ENCODE data around the gene BUB1B. TPM values are rescaled to one million over a fixed set of nuclear protein-coding genes. Genes with fewer than 3 reads are reported as not detected.

The BUB1B gene
- polyA plus RNA-seq, 1 of the 3 experiments (the other 2 are of a cell fraction): 12.6 TPM

DNA sequence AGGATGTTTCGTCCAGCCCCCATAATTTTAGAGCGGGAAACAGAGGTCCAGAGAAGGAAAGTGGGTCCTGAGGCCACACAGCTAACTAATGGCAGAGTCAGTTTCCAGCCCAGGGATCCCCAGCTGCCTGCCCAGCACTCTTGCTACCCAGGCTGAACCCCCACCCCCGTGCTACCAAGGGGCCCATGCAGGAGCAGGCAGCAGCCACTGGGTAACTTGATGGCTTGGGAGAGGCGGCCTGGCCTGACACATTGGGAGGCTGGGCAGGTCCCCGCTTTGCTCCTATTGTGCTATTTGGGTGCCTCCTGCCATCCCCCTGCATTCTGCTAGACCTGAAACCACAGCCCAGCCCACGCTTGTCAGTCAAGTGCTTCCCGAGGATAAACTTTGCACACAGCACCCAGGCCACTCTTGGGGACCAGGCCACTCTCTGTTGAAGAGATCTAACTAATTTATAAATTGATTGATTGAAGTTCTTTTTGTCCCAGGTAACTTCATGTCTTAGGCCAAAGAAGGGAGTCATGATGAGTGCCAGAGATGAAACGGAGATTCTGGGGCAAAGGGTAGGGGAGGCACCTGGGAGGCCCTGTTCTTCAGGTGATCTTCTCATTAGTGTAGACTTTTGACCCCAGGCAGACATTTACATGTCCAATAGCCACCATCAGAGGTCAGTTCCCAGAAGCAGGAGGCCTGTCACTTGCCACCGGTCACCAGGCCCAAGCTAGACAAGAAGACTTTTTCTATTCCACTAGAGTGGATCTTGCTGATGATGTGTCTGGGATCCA lies 85.0 kb downstream of the BUB1B start:
- peaks cover 15% of the 10 kb centered on the region for H3K27me3 ChIP-seq (ENCODE audit: insufficient read depth)
- no peak overlapping the region for H3K4me2 ChIP-seq
- no peaks in the 10 kb centered on the region for H3K9me3 ChIP-seq
- H3F3A ChIP-seq (replicated peaks; ENCODE audit: insufficient read depth): peaks cover 22% of the 10 kb centered on the region
- no peaks in the 10 kb centered on the region for H3K9me2 ChIP-seq
- no peak overlapping the region for H2AFZ ChIP-seq (ENCODE audit: low read depth)
- H4K20me1 ChIP-seq (ENCODE audit: insufficient read depth): peaks cover 13% of the 10 kb centered on the region
- H3K9ac ChIP-seq: no peak overlapping the region
- peaks cover 13 to 29% of the 10 kb centered on the region in 2 experiments for H3K4me1 ChIP-seq (ENCODE audit: control insufficient read depth in 1 of 2, insufficient read depth in 2 of 2, low read depth in 1 of 2, low read length in 1 of 2)
- H3K36me3 ChIP-seq (replicated peaks in 1 of 2; ENCODE audit: control insufficient read depth in 1 of 2, insufficient read depth in 2 of 2, low read length in 1 of 2): no peaks in the 10 kb centered on the region
- no peak overlapping the region for H3K4me3 ChIP-seq (ENCODE audit: low read depth in 2 of 2, low read length in 1 of 2)
- 78% methylated on average over 8 of the region's 9 CpGs for WGBS (ENCODE audit: low lambda C conversion rate)
- H3K27ac ChIP-seq (ENCODE audit: low read depth in 2 of 2, low read length in 1 of 2): no peak overlapping the region
- POLR2A ChIA-PET: no interaction called here
- no peak for DNase-seq
- H3K79me2 ChIP-seq (ENCODE audit: insufficient read depth): no peaks in the 10 kb centered on the region
- no peak for TF ChIP-seq FOXJ3 (CRISPR knock-in tag; IDR thresholded peaks at IDR 0.05)
- TF ChIP-seq, protein P1, sequence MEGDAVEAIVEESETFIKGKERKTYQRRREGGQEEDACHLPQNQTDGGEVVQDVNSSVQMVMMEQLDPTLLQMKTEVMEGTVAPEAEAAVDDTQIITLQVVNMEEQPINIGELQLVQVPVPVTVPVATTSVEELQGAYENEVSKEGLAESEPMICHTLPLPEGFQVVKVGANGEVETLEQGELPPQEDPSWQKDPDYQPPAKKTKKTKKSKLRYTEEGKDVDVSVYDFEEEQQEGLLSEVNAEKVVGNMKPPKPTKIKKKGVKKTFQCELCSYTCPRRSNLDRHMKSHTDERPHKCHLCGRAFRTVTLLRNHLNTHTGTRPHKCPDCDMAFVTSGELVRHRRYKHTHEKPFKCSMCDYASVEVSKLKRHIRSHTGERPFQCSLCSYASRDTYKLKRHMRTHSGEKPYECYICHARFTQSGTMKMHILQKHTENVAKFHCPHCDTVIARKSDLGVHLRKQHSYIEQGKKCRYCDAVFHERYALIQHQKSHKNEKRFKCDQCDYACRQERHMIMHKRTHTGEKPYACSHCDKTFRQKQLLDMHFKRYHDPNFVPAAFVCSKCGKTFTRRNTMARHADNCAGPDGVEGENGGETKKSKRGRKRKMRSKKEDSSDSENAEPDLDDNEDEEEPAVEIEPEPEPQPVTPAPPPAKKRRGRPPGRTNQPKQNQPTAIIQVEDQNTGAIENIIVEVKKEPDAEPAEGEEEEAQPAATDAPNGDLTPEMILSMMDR (IDR thresholded peaks at IDR 0.05): no peak
- TF ChIP-seq EZH2phosphoT487 (IDR thresholded peaks at IDR 0.05; ENCODE audit: borderline replicate concordance, low read depth): no peak
- TF ChIP-seq RCOR1 (IDR thresholded peaks at IDR 0.05; ENCODE audit: low read length): no peak
- TF ChIP-seq TCF12 (IDR thresholded peaks at IDR 0.05): no peak
- no peak for TF ChIP-seq EP300 (IDR thresholded peaks at IDR 0.05; ENCODE audit: borderline replicate concordance in 1 of 2, low read depth in 1 of 2, low read length in 1 of 2)
- TF ChIP-seq JUND (IDR thresholded peaks at IDR 0.05): no peak
- no peak for TF ChIP-seq GABPA (IDR thresholded peaks at IDR 0.05; ENCODE audit: low read depth)
- no peak for TF ChIP-seq CHD2 (IDR thresholded peaks at IDR 0.05; ENCODE audit: low read length, partially characterized antibody)
- TF ChIP-seq GATA2 (CRISPR knock-in tag; IDR thresholded peaks at IDR 0.05): no peak
- TF ChIP-seq NFIC (IDR thresholded peaks at IDR 0.05; ENCODE audit: borderline replicate concordance): no peak
- no peak for TF ChIP-seq SMC3 (IDR thresholded peaks at IDR 0.05; ENCODE audit: low read depth, low read length)
- TF ChIP-seq TAF1 (IDR thresholded peaks at IDR 0.05; ENCODE audit: borderline replicate concordance, low read depth, low read length): no peak
- TF ChIP-seq FOXM1 (IDR thresholded peaks at IDR 0.05; ENCODE audit: low read depth): no peak
- CTCF ChIA-PET: interaction anchor here (1.4 to 34.5 kb wide), 4 partner anchors 9 to 28 kb away, joined by 3 to 720 read pairs (median 20); no protein-coding TSS in a partner anchor

DNA sequence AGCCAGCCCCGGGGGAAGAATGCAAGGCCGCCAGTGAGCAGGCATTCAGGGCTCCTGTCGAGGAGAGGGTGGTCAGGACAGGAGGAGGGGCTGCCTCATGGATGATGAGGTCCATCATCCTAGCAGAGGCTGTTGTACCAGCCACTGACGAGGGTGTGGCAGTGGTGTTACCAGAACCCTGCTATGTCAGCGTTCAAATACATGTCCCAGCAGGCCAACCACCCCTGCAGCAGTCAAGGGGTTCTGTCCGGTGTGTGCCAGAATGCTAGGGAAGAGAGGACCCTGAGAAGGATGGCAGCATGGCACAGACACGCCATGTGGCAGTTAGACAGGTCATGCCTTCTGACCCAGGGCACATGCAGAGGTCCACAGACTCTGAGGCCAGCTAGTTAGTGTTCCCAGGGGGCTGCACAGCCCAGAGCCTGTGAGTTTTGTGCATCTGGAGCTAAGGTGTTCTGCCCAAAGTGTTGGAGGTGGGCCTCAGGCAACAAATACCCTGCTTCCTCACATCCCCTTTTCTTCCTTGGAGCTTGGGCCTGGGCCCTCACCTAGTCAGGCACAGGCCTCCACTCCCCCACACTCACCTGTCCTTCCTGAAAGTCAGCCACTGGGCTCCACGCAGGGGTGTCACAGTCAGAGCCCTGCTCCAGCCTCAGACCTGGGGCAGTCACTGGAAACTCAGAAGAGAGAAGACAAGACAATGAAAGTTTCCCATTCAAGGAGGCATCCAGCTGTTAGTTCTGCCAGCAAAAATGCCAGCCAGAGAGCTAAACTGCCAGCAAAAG lies 85.8 kb downstream of the BUB1B start:
- Histone ChIP-seq H3K36me3 (replicated peaks in 1 of 2; ENCODE audit: control insufficient read depth in 1 of 2, insufficient read depth in 2 of 2, low read length in 1 of 2) (no peaks in the 10 kb centered on the region), H3K4me1 (ENCODE audit: control insufficient read depth in 1 of 2, insufficient read depth in 2 of 2, low read depth in 1 of 2, low read length in 1 of 2) (peaks cover 13 to 29% of the 10 kb centered on the region in 2 experiments), H3K27ac (ENCODE audit: low read depth in 2 of 2, low read length in 1 of 2) (no peak overlapping the region), H3K9ac (no peak overlapping the region), H3K27me3 (ENCODE audit: insufficient read depth) (peaks cover 15% of the 10 kb centered on the region), H3K9me2 (no peaks in the 10 kb centered on the region), H3F3A (replicated peaks; ENCODE audit: insufficient read depth) (peaks cover 22% of the 10 kb centered on the region), H2AFZ (ENCODE audit: low read depth) (no peak overlapping the region), H3K4me2 (no peak overlapping the region), H4K20me1 (ENCODE audit: insufficient read depth) (peaks cover 13% of the 10 kb centered on the region), H3K79me2 (ENCODE audit: insufficient read depth) (no peaks in the 10 kb centered on the region), H3K9me3 (no peaks in the 10 kb centered on the region), H3K4me3 (ENCODE audit: low read depth in 2 of 2, low read length in 1 of 2) (no peak overlapping the region)
- TF ChIP-seq, protein P2, sequence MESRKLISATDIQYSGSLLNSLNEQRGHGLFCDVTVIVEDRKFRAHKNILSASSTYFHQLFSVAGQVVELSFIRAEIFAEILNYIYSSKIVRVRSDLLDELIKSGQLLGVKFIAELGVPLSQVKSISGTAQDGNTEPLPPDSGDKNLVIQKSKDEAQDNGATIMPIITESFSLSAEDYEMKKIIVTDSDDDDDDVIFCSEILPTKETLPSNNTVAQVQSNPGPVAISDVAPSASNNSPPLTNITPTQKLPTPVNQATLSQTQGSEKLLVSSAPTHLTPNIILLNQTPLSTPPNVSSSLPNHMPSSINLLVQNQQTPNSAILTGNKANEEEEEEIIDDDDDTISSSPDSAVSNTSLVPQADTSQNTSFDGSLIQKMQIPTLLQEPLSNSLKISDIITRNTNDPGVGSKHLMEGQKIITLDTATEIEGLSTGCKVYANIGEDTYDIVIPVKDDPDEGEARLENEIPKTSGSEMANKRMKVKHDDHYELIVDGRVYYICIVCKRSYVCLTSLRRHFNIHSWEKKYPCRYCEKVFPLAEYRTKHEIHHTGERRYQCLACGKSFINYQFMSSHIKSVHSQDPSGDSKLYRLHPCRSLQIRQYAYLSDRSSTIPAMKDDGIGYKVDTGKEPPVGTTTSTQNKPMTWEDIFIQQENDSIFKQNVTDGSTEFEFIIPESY (IDR thresholded peaks at IDR 0.05; ENCODE audit: borderline replicate concordance, low read depth): no peak
- no peak for TF ChIP-seq FOSL2 (IDR thresholded peaks at IDR 0.05; ENCODE audit: borderline replicate concordance, low read depth)
- TF ChIP-seq, protein P3, sequence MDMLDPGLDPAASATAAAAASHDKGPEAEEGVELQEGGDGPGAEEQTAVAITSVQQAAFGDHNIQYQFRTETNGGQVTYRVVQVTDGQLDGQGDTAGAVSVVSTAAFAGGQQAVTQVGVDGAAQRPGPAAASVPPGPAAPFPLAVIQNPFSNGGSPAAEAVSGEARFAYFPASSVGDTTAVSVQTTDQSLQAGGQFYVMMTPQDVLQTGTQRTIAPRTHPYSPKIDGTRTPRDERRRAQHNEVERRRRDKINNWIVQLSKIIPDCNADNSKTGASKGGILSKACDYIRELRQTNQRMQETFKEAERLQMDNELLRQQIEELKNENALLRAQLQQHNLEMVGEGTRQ (IDR thresholded peaks at IDR 0.05; ENCODE audit: borderline replicate concordance, low read depth, low read length): no peak
- TF ChIP-seq, protein P1 (IDR thresholded peaks at IDR 0.05): no peak
- 80% methylated on average over 5 of the region's 8 CpGs for WGBS (ENCODE audit: low lambda C conversion rate)
- CTCF ChIA-PET: interaction anchor here (1.2 to 34.5 kb wide), 5 partner anchors 8 to 63 kb away, joined by 3 to 720 read pairs (median 9); partner anchors contain the start of gene PAK6
- no peak for DNase-seq
- POLR2A ChIA-PET: no interaction called here
